ENCODE measurements around the gene PCSK5.
A peak's percentile ranks its signal among the peaks of the same experiment; 100 is the strongest.
"Not testable (repeated sequence)": the region's sequence is repeated elsewhere in the genome, so short reads cannot be mapped to it uniquely, and the experiment has no call there.

Gene PCSK5

GRCh38 chr9:75891277-75891741, 836 bp downstream of the PCSK5 start:
- peak; percentile 84 for DNase-seq

GRCh38 chr9:75891771-75892215, 1.3 kb downstream of the PCSK5 start:
- DNase-seq, result peak; percentile 49

DNA sequence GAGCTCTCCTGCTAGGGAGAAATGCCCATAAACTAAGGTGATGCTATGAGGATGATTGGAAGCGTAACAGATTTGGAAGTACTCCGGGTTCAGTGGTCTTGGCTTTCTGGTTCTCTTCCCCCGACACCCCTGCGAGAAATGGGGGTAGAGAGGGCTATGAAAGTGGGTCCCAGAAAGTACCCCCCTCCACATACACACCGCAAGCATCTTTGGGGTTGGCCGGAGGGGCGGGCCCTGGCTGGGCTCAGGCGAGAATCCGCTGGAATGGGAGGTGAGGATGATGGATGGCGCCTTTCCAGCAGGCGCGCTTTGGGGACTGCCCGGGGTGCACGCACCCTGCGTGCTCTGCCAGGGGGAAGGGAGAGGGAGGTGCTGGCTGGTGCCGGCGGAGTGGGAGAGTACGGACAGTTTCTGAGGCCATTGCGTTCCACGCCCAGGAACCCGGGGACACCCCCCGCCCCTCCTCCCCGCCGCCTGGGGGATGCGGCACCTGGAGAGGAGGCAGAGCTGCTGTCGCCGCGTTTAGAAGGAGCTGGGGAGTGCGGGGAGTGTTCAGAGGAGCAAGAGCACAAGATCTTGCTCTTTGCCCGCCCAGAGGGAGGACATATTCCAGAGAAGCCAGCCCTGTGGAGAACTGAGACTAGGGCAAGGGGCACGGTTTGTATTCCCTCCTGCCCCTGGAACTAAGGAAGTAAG, 1.9 kb downstream of the PCSK5 start:
- DNase-seq, result peak; percentile 49

- DNase-seq, result no peak
These were observed 2.6 kb downstream of the PCSK5 start for GRCh38 chr9:75893106-75893505.

GRCh38 chr9:75894566-75894965, 4.1 kb downstream of the PCSK5 start:
- DNase-seq, result no peak

DNA sequence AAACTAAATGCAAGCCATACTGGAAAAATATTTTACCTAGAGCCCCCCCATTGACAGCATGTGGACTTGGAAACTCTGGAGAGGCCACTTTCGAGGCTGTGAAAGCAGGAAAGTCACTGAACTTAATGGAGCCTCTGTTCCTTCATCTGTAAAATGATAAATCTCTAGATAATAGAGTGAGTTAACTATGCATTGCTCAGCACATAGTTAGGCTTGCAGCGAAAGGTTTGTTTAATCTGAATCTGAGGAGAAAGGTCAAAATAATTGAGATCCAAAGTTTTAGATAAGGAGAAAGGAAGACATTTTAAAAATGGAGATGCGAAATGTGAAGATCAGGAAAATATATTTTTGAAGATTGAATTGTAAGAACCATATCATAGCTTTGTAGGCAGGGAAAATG, 4.6 kb downstream of the PCSK5 start:
- DNase-seq, result no peak

- DNase-seq, result no peak
These were observed 5.7 kb downstream of the PCSK5 start for GRCh38 chr9:75896193-75896592.

DNA sequence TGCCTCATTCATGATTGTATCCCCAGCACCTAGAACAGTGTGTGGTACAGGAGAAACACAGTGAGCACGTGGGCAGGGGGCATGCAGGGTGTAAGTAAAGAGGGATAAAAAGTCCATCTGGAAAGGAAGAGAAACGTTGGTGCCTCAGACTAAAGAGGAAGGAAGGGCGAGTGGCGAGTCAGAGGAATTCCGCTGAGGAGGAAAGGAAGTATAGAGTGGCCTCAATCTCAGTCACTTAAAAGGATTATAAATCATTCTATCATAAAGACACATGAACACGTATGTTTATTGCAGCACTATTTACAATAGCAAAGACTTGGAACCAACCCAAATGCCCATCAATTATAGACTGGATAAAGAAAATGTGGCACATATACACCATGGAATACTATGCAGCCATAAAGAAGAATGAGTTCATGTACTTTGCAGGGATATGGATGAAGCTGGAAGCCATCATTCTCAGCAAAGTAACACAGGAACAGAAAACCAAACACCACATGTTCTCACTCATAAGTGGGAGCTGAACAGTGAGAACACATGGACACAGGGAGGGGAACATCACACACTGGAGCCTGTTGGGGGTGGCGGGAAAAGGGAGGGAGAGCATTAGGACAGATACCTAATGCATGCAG, 10.5 kb downstream of the PCSK5 start:
- not testable (repeated sequence) for DNase-seq

DNA sequence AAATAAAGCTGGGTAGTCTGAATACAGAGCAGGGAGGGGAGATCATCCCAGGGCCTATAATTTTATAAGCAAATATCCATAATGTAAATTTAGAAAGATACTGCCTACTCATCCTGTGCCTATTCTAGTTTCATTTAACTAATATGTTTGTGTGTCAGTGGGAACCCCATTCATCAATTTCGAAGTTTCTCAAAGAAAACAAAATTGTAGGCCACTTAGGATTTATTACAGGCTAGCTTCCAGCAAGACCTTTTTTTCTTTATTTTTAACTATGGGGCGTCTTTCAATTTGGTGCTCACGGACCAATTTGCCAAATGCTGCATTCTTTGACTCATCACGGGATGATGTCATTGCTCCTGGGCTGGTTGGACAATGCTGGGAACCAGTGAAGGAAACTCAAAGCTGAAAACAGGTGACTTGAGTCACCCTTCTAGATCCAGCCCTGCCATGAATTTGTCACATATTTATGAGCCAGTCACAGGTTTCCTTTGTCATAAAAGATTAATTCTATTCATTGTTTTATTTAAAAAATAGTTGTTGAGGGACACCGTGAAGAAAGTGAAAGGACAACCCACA, 13.4 kb downstream of the PCSK5 start:
- no peak for DNase-seq

GRCh38 chr9:75904364-75904763, 13.9 kb downstream of the PCSK5 start:
- no peak for DNase-seq

GRCh38 chr9:75906531-75906930, 16.1 kb downstream of the PCSK5 start:
- DNase-seq, result no peak

DNA sequence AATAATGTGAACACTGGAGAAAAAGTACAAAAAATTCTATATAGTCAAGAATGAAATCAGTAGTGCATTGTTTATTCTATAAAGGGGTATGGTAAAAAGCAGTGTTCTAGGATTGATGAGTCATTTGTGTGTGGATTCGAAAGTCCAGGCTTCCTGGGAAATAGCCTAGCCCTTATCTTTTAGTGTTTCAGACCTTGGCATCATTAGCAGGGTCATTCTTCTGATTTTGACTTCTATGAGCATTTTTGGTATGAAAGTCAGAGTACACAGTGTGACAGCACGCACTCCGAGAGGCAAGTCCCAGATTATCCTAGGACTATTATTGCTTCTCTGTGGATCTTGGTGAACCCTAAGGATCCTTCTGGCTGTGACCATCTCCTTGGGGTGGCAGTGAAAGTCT, 16.9 kb downstream of the PCSK5 start:
- DNase-seq, result no peak

DNA sequence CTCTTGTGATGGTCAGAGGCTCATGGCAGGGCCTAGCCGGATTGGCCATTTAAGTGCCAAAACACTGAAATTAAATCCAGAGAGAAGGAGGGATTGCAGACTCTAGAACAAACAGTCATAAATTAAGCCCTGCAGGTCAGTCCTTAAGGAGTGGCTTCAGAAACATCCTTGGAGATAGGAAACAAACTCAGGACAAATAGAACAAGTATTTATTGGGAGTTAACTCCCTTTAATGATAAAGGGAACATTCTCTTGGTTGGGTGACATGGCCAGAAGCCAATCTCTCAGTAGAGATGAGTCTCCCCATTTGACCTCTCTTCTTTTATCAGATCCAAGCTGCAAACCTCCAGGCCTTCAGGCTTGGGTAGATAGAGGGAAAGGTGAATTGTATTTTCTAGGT, 17.4 kb downstream of the PCSK5 start:
- DNase-seq, result no peak

DNA sequence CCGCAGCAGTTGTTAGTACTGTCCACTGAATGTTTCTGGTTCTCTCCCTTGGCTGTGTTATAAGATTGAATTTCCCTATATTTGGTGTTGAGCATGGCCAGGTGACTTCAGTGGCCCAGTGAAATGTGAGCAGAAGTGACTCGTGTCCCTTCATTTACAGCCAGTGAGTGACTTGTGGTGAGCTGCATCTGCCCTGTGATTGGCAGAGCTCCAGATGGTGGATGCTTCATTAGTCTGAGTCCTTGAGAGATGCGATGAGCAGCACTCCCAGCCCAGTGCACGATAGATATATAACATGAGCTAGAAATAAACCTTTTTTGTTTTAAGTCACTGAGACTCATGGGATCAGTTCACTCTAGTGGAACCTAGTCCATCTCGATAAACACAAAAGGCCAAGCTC, 19.3 kb downstream of the PCSK5 start:
- no peak for DNase-seq

GRCh38 chr9:75910731-75911130, 20.3 kb downstream of the PCSK5 start:
- no peak for DNase-seq

DNA sequence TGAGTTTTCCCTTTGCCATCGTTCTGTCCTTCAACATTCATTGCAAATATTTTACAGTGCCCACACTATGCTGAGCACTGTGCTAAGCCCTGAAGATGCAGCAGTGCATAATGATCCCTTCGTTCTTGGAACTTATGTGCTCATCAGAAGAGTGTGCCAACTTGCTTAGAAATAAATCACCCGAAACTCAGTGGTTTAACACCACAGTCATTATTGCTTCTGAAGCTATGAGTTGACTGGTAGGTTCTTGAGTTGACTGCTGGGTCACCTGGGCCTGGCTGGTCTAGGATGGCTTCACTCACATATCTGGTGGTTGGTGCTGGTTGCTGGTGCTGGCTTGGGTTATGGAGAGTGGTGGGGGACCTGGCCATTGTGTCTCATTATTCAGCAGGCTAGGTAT, 20.9 kb downstream of the PCSK5 start:
- DNase-seq, result no peak

DNA sequence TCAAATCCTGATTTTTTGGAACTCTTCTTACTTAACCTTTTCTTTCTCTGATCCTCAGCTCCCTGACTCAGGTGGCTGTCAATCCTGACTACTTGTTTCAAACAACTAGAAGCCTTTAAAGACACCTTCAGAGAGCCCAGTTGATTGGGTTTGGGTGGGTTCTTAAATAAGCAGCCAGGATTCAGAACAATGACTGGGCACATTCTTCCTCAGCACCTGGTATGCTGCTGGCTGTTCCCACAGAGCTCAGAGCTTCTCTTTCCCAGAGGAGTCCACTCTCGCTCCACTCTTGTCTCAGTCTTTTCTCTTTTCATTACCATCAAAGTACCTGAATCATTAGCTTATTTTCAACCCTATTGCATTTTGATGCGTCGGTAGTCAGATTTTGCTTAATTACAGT, 22.5 kb downstream of the PCSK5 start:
- no peak for DNase-seq

GRCh38 chr9:75914002-75914401, 23.5 kb downstream of the PCSK5 start:
- DNase-seq, result no peak

- no peak for DNase-seq
These were observed 24.5 kb downstream of the PCSK5 start for GRCh38 chr9:75914883-75915452.

- DNase-seq, result no peak
These were observed 27.7 kb downstream of the PCSK5 start for GRCh38 chr9:75918154-75918553.

GRCh38 chr9:75918909-75919308, 28.4 kb downstream of the PCSK5 start:
- DNase-seq, result no peak

GRCh38 chr9:75921391-75922127, 31.1 kb downstream of the PCSK5 start:
- DNase-seq, result no peak

DNA sequence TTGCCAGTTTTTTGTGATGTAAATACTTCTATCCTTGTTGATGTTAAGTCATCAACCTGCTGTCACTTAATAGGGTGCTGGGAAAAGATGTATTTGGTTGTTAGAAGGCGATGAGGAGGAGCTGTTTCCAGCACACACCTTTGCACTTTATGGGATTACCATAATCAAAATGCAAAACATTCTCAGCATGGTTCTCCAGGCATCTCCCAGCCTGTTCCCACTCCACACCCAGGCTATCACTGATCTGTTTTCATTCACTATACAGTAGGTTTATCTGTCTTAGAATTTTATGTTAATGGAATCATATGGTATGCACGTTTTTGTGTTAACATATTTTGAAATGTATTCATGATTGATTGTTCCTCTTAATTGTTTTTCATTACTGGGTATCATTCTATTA, 35.9 kb downstream of the PCSK5 start:
- no peak for DNase-seq
